B cell (primary cell): Measurements from ENCODE around the gene NKG7.

Experiments
- EZH2 ChIP-seq: IDR thresholded peaks from 2 replicates; pipeline ENCODE4 v1.6.1; 2012; ENCODE audit warnings: borderline replicate concordance, low read depth, mild to moderate bottlenecking, moderate library complexity, low read length; ENCODE audit not compliant: insufficient read depth, poor library complexity, severe bottlenecking
- TF ChIP-seq, protein P1 (sequence below): fragments of 200-600 bp; IDR thresholded peaks from one replicate; pipeline ENCODE4 v1.8.0; 2022; ENCODE audit warnings: antibody characterized with exemption, mild to moderate bottlenecking

DNA sequence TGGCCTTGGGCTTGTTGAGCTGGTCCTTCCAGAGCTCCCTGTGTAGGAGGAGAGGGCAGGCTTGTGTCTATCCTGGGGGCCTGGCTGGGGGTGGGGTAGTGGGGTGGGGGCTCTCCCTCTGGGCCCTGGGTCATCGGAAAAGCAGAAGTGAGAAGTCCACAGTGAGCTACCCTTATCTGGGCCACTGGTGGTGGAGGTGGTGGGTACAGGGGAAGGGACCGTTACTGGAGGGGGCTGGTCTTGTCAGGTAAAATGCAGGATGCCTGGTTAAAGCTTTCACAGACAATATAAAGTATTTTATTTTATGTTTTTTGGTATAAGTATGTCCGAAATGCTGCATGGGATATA, 45.3 kb upstream of the NKG7 start:
- TF ChIP-seq, protein P1, sequence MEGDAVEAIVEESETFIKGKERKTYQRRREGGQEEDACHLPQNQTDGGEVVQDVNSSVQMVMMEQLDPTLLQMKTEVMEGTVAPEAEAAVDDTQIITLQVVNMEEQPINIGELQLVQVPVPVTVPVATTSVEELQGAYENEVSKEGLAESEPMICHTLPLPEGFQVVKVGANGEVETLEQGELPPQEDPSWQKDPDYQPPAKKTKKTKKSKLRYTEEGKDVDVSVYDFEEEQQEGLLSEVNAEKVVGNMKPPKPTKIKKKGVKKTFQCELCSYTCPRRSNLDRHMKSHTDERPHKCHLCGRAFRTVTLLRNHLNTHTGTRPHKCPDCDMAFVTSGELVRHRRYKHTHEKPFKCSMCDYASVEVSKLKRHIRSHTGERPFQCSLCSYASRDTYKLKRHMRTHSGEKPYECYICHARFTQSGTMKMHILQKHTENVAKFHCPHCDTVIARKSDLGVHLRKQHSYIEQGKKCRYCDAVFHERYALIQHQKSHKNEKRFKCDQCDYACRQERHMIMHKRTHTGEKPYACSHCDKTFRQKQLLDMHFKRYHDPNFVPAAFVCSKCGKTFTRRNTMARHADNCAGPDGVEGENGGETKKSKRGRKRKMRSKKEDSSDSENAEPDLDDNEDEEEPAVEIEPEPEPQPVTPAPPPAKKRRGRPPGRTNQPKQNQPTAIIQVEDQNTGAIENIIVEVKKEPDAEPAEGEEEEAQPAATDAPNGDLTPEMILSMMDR, result no peak
- TF ChIP-seq EZH2, result no peak
